ENCODE data around the gene LRRC37A. TPM values are rescaled to one million over a fixed set of nuclear protein-coding genes. Genes with fewer than 3 reads are reported as not detected.
"Not testable (repeated sequence)": the region's sequence is repeated elsewhere in the genome, so short reads cannot be mapped to it uniquely, and the experiment has no call there.

Gene LRRC37A
- total RNA-seq, 1 experiment from 2014 or later: 1.2 TPM

GRCh38 chr17:46274238-46274637 lies 20.7 kb upstream of the LRRC37A start:
- intact Hi-C loops (cut with micrococcal nuclease): no loop called here
- no peaks in the 10 kb centered on the region for H3K9me3 ChIP-seq (ENCODE audit: control insufficient read depth in 1 of 2, insufficient read depth in 1 of 2, low read depth in 1 of 2, low read length in 2 of 2)
- no TSS peak for BruUV-seq (replicated peaks)
- H3K4me1 ChIP-seq (ENCODE audit: control insufficient read depth in 1 of 2, insufficient read depth in 2 of 2, low read length in 2 of 2): 0 out of 4 replicates have a peak, but pooled peaks cover 0 to under 1% of the 10 kb centered on the region in 2 experiments
- POLR2A ChIA-PET: no interaction called here
- no peak overlapping the region for H3K4me2 ChIP-seq (ENCODE audit: low read length)
- DNase-seq (ENCODE audit: low read depth, low spot score): no peak
- no peak overlapping the region for H3K4me3 ChIP-seq (replicated peaks in 1 of 2; ENCODE audit: low read depth in 1 of 2, low read length in 2 of 2)
- TF ChIP-seq ZBTB33 (IDR thresholded peaks at IDR 0.05; ENCODE audit: extremely low read depth, insufficient replicate concordance, low read length): no peak
- no peak for TF ChIP-seq JUND (IDR thresholded peaks at IDR 0.05)
- no peak for TF ChIP-seq ELF1 (IDR thresholded peaks at IDR 0.05; ENCODE audit: borderline replicate concordance, low read depth)
- TF ChIP-seq TCF7L2 (IDR thresholded peaks at IDR 0.05; ENCODE audit: borderline replicate concordance, extremely low read depth, insufficient read depth, insufficient read length): no peak
- no peak for TF ChIP-seq RAD21 (IDR thresholded peaks at IDR 0.05; ENCODE audit: low read depth)
- no peak for TF ChIP-seq SIN3A (IDR thresholded peaks at IDR 0.05; ENCODE audit: low read depth)
- no peak for TF ChIP-seq EGR1 (IDR thresholded peaks at IDR 0.05; ENCODE audit: low read depth)
- TF ChIP-seq, protein P1, sequence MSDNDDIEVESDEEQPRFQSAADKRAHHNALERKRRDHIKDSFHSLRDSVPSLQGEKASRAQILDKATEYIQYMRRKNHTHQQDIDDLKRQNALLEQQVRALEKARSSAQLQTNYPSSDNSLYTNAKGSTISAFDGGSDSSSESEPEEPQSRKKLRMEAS (IDR thresholded peaks at IDR 0.05): no peak
- no peak for TF ChIP-seq SRF (IDR thresholded peaks at IDR 0.05; ENCODE audit: low read depth)
- TF ChIP-seq EZH2 (IDR thresholded peaks at IDR 0.05): no peak
- TF ChIP-seq POLR2AphosphoS5 (IDR thresholded peaks at IDR 0.05; ENCODE audit: low read depth, low read length): no peak
- no peak for TF ChIP-seq POLR2A (IDR thresholded peaks at IDR 0.05; ENCODE audit: borderline replicate concordance, extremely low read depth, insufficient read depth, insufficient read length)
- no peaks in the 10 kb centered on the region for H3K36me3 ChIP-seq (ENCODE audit: control insufficient read depth in 1 of 2, insufficient read depth in 2 of 2, low read length in 2 of 2)
- ATAC-seq: no peak
- H3K79me2 ChIP-seq (ENCODE audit: insufficient read depth, low read length): no peaks in the 10 kb centered on the region
- CTCF ChIA-PET: no interaction called here
- no peak overlapping the region for H3K27ac ChIP-seq (ENCODE audit: low read depth, low read length)
- H2AFZ ChIP-seq (ENCODE audit: low read depth, low read length, poor library complexity, severe bottlenecking): no peak overlapping the region
- H3K9me2 ChIP-seq (ENCODE audit: insufficient read depth): no peaks in the 10 kb centered on the region
- H4K20me1 ChIP-seq (ENCODE audit: insufficient read depth): no peaks in the 10 kb centered on the region
- no peaks in the 10 kb centered on the region for H3K27me3 ChIP-seq (ENCODE audit: insufficient read depth, low read length)
- no peak overlapping the region for H3K9ac ChIP-seq (ENCODE audit: low read length)
- RAD21 ChIA-PET (ENCODE audit: low non-redundant PET in 1 of 2, low total read pairs in 2 of 2, uncharacterized antibody in 2 of 2, unreplicated experiment in 2 of 2): no interaction called here

GRCh38 chr17:46276728-46277479 lies 18.0 kb upstream of the LRRC37A start:
- peaks cover 3 to 11% of the 10 kb centered on the region in 2 experiments; a peak in 2 of 4 replicates for H3K4me1 ChIP-seq (ENCODE audit: control insufficient read depth in 1 of 2, insufficient read depth in 2 of 2, low read length in 2 of 2)
- H3K4me2 ChIP-seq (ENCODE audit: low read length); H3K36me3 ChIP-seq (ENCODE audit: control insufficient read depth in 1 of 2, insufficient read depth in 2 of 2, low read length in 2 of 2); BruUV-seq (replicated peaks); H3K9me2 ChIP-seq (ENCODE audit: insufficient read depth); H3K4me3 ChIP-seq (replicated peaks in 1 of 2; ENCODE audit: low read depth in 1 of 2, low read length in 2 of 2); H3K27ac ChIP-seq (ENCODE audit: low read depth, low read length); RAD21 ChIA-PET (ENCODE audit: low non-redundant PET in 1 of 2, low total read pairs in 2 of 2, uncharacterized antibody in 2 of 2, unreplicated experiment in 2 of 2); DNase-seq (ENCODE audit: low read depth, low spot score); H4K20me1 ChIP-seq (ENCODE audit: insufficient read depth); H3K9me3 ChIP-seq (ENCODE audit: control insufficient read depth in 1 of 2, insufficient read depth in 1 of 2, low read depth in 1 of 2, low read length in 2 of 2); H3K9ac ChIP-seq (ENCODE audit: low read length); H3K79me2 ChIP-seq (ENCODE audit: insufficient read depth, low read length); intact Hi-C loops (cut with micrococcal nuclease); H2AFZ ChIP-seq (ENCODE audit: low read depth, low read length, poor library complexity, severe bottlenecking); POLR2A ChIA-PET; H3K27me3 ChIP-seq (ENCODE audit: insufficient read depth, low read length); ATAC-seq: not testable (repeated sequence)
- CTCF ChIA-PET: interaction anchor here (1.3 kb wide), 1 partner anchor 84 kb away, joined by 3 read pairs; the partner anchor contains the start of gene KANSL1

GRCh38 chr17:46281336-46281735 lies 13.6 kb upstream of the LRRC37A start:
- POLR2A ChIA-PET; BruUV-seq (replicated peaks); H3K79me2 ChIP-seq (ENCODE audit: insufficient read depth, low read length); H3K27ac ChIP-seq (ENCODE audit: low read depth, low read length); H2AFZ ChIP-seq (ENCODE audit: low read depth, low read length, poor library complexity, severe bottlenecking); intact Hi-C loops (cut with micrococcal nuclease); RAD21 ChIA-PET (ENCODE audit: low non-redundant PET in 1 of 2, low total read pairs in 2 of 2, uncharacterized antibody in 2 of 2, unreplicated experiment in 2 of 2); H3K9me3 ChIP-seq (ENCODE audit: control insufficient read depth in 1 of 2, insufficient read depth in 1 of 2, low read depth in 1 of 2, low read length in 2 of 2); DNase-seq (ENCODE audit: low read depth, low spot score); H3K36me3 ChIP-seq (ENCODE audit: control insufficient read depth in 1 of 2, insufficient read depth in 2 of 2, low read length in 2 of 2); H3K9ac ChIP-seq (ENCODE audit: low read length); H3K27me3 ChIP-seq (ENCODE audit: insufficient read depth, low read length); H3K4me2 ChIP-seq (ENCODE audit: low read length); ATAC-seq; H3K9me2 ChIP-seq (ENCODE audit: insufficient read depth); H4K20me1 ChIP-seq (ENCODE audit: insufficient read depth); CTCF ChIA-PET; H3K4me3 ChIP-seq (replicated peaks in 1 of 2; ENCODE audit: low read depth in 1 of 2, low read length in 2 of 2): not testable (repeated sequence)
- peaks cover 3 to 11% of the 10 kb centered on the region in 2 experiments; a peak in 2 of 4 replicates for H3K4me1 ChIP-seq (ENCODE audit: control insufficient read depth in 1 of 2, insufficient read depth in 2 of 2, low read length in 2 of 2)

Data from HCT116 (cell line).